Kidney tubule cell (primary cell): Measurements from ENCODE around the gene ZNF366.
"Not testable (repeated sequence)": the region's sequence is repeated elsewhere in the genome, so short reads cannot be mapped to it uniquely, and the experiment has no call there.

Experiments
- DNase-seq: peaks from one replicate; pipeline ENCODE4 v3.0.0-alpha.2; 2018; ENCODE audit warnings: low spot score

The ZNF366 gene

DNA sequence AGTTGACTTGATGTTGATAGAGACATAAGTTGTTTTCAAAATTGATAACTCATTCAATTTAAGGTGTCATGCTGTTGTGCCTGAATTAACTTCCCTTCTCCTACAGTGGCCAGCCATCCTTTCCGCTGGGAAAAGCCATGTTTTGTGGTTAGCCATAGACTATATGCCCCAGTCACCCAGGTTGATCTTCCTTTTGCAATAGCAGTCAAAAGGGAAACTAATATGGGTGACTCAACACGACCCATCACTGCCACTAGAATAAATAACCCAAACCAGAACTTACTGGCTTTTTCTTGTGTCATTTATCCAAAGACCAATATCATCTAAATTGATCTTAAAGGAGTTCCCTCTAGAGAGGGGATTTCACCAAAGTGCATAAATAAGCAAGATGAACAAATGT lies 99.7 kb downstream of the ZNF366 start:
- DNase-seq, result peak; percentile 78

DNA sequence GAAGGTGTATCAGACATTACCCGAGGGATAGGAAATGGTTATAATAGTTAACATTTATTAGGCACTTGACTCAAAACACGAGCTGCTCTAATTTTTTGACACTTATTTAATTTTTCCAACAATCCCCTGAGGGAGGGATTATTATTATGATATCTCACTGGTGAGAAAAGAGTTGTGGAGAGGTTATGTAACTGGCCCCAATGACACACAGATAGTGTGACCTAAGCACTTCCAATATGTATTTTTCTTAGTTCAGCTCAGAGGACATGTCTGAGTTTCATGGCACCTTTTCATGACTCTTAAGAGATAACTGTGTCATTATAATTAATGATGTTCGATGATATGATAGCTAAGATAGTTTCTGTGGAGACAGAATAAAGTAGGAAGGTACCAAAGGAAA lies 100.1 kb downstream of the ZNF366 start:
- no peak for DNase-seq

DNA sequence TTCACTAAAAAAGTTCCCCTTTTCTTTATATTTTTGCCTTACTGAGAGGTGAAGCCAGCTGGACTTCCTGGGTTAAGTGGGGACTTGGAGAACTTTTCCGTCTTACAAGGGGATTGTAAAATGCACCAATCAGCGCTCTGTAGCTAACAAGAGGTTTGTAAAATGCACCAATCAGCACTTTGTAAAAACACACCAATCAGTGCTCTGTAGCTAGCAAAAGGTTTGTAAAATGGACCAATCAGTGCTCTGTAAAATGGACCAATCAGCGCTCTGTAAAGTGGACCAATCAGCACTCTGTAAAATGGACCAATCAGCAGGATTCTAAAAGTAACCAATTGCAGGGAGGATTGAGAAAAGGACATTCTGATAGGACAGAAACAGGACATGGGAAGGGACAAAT lies 102.4 kb downstream of the ZNF366 start:
- not testable (repeated sequence) for DNase-seq

DNA sequence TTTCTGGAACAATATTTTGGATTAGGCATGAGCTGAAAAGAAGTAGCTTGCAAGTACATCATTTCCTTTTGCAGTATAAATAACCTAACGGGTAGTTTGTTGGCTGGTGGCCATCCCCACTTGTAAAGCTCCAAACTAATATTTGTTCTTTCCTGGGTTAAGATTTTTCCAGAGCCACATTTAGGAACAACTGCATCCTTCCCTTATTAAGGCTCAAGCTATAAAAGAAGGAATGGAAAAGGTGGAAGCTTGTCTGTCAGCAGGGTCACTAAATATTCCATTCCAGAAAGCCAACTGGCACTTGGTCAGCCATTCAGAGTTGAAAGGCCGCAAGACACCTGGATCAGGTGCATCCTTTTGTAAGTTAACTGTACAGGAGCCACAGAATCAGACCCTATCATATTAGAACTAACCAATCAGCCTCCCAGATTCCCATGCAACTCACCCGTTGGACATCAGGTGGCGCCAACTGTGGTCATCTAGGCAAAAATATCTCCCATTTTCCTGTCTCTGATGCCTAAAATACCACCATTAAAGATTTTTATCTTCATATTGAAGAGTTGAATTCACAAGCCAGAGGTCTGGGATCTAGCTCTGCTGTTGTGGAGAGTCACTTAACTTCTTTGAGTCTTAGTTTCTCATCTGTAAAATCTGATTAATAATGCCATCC lies 104.1 kb downstream of the ZNF366 start:
- DNase-seq, result no peak

DNA sequence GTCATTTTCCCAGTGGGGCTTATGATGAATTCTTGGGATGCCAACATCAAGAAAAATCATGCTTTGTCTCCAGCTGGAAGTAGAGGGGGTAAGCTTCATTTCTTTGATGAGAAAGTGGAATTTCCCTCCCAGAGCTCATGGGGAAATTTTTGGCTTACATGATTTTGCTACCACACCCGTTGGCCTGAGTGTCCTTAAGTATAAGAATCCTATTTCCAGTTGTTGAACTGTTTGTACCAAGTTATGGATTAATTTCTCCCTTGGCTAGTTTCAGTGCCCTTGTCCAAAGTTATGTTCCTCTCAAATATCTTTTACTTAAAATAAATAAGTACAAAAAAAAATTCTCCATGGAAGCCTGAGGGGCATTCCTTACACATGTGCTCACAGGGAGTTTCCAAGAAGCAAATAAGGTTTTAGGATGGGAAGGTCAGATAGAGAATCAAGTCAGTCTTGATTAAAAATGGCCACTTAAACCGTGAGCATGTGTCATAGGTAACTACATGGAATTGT lies 104.8 kb downstream of the ZNF366 start:
- DNase-seq, result peak; percentile 81

DNA sequence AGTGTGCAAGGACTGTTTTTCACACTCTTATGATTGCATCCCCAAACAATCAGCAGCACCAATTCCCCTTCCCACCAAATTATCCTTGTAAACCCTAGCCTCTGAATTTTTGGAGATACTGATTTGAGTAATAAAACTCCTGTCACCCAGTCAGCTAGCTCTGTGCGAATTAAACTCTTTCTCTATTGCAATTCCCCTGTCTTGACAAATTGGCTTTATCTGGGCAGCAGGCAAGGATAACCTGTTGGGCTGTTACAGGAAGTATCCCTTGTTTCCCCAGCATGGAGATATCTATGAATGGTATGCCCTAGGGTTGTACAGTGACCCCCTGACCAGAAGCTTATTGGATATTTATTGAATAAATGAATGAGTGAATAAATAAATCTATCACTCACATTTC lies 106.3 kb downstream of the ZNF366 start:
- no peak for DNase-seq

DNA sequence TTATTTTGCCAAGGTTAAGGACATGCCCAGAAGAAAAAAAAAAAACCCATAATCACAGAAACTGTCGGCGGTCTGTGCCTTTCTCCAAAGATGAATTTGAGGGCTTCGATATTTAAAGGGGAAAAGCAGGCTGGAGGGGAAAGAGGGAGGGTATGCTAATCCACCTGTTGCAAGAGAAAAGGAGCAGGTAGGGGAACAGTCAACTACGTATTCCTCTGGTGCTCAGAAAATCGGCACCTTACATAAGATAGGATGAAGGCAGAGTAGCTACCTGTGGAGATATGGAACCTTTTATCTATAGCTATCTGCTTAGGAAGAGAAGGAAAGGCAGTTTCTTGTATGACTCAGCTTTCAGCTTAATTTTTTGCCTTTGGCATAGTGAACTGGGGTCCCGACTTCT lies 109.4 kb downstream of the ZNF366 start:
- no peak for DNase-seq

DNA sequence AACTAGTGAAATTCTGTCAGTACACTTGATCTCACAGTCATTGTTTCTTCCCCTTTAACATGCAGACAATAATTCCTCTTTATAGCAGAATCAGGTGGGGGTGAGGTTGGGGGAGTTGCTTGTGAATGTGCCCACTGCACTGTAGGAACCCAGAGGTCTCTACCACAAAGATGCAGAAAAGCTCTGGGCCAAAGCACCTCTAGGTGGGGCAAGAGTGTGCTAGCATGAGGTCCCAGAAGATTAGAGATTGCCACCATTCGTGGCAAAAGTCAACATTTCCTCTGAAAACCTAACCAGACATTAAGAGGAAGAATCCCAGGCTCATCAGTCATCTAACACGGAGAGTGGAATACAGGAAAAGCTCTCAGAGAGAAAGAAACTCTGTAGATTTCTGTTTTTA lies 112.5 kb downstream of the ZNF366 start:
- DNase-seq, result no peak

DNA sequence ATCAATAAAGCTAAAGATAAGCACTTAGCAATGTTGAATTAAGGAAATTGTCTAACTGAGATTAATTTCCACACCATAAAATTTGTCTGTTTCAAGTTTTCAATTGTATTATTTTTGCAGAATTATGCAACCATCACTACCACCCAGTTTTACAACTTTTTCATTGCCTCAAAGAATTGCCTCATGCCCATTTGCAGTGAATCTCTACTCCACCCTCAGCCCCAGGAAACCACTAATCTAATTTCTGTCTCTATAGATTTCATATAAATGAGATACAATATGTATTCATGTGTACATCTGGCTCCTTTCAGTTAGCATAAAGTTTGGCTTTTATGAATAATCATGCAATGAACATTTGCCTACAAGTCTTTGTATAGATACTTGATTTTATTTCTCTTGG lies 114.2 kb downstream of the ZNF366 start:
- DNase-seq, result no peak
